Measurements from ENCODE around the gene GPR137B.

The GPR137B gene, protein sequence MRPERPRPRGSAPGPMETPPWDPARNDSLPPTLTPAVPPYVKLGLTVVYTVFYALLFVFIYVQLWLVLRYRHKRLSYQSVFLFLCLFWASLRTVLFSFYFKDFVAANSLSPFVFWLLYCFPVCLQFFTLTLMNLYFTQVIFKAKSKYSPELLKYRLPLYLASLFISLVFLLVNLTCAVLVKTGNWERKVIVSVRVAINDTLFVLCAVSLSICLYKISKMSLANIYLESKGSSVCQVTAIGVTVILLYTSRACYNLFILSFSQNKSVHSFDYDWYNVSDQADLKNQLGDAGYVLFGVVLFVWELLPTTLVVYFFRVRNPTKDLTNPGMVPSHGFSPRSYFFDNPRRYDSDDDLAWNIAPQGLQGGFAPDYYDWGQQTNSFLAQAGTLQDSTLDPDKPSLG
- 5.4 to 16.4 (median 9.6) reads per million in 3 experiments for total RNA-seq

DNA sequence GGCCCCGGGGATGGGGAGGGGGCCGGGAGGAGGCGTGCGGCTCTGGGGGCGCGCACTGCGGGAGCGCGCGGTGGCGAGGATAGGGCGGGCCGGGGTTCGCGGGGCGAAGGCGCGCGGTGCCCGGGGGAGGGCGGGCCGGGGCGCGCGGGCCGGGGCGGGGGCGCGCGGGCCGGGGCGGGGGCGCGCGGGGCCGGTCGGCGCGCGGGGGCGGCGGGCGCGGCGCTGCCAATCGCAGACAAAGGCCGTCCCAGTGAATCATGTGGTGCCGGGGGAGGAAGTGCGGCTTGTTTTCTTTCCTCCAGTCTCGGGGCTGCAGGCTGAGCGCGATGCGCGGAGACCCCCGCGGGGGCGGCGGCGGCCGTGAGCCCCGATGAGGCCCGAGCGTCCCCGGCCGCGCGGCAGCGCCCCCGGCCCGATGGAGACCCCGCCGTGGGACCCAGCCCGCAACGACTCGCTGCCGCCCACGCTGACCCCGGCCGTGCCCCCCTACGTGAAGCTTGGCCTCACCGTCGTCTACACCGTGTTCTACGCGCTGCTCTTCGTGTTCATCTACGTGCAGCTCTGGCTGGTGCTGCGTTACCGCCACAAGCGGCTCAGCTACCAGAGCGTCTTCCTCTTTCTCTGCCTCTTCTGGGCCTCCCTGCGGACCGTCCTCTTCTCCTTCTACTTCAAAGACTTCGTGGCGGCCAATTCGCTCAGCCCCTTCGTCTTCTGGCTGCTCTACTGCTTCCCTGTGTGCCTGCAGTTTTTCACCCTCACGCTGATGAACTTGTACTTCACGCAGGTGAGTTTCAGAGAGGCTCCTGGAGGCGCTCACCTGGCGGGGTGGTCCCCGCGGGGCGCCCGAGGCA, at the start of gene GPR137B:
GPR137B (plus strand) TSS at position 287 of the 851 bp plus-strand sequence; CDS start at position 371, 84 bp downstream.
- DNase-seq, result peak; percentile 44

DNA sequence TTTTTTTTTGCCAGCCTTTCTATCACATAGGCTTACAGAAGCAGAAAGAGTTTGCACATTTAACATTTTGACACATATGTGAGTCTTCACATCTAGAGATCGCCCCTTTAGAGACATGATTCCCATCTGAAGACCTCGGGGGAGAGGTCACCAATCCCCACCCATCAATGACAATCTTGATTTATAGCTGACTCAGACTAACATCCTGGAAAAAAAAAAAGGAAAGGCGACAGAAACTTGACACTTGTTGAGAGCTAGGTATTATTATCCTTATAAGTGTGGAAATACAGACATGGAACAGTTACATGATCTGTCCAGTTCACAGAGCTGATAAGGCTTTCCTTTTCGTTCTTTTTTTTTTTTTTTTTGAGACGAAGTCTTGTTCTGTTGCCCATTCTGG, 49.4 kb upstream of the GPR137B start:
- no peak for DNase-seq

- no peak for DNase-seq
Observed at GRCh38 chr1:236095705-236096520, 46.4 kb upstream of the GPR137B start.

DNA sequence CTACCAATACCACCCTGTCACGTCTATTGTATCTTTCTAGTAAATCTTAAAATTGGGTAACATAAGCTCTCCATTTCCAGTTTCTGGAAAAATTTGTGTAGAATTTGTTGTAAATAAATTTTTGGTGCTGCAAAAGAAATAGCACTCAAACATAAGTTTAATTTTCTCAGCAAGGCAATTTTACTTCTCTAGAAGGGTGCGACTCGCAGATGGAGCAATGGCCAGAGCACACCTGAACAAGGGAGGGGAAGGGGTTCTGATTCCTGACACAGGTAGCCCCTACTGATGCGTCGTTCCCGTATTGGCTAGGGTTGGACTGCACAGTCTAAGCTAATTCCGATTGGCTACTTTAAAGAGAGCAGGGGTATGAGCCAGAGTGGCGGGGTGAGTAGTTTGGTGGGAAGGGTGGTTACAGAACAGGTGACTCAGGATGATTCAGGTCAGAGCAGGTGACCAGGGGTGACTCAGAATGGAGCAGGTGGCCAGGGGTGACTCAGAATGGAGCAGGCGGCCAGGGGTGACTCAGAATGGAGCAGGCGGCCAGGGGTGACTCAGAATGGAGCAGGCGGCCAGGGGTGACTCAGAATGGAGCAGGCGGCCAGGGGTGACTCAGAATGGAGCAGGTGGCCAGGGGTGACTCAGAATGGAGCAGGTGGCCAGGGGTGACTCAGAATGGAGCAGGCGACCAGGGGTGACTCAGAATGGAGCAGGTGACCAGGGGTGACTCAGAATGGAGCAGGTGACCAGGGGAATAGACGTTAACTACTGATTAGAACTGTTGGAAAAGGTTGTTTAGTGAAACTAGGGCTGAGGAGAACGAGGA, 45.5 kb upstream of the GPR137B start:
- DNase-seq, result peak; percentile 28

DNA sequence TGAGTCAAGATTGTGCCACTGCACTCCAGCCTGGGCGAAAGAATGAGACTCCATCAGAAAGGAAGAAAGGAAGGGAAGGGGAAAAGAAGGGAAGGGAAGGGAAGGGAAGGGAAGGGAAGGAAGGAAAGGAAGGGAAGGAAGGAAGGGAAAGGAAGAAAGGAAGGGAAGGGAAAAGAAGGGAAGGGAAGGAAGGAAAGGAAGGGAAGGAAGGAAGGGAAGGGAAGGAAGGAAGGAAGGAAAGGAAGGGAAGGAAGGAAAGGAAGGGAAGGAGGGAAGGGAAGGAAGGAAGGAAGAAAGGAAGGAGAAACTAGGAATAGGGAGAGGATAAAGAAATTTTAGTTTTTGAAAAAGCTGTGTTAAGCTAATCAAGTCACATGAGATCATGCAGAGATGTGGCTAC, 44.1 kb upstream of the GPR137B start:
- no peak for DNase-seq

- DNase-seq, result no peak
Observed at GRCh38 chr1:236099355-236099974, 42.9 kb upstream of the GPR137B start.

- DNase-seq, result no peak
Observed at GRCh38 chr1:236100799-236101198, 41.5 kb upstream of the GPR137B start.

GRCh38 chr1:236101233-236102200, 40.8 kb upstream of the GPR137B start:
- DNase-seq, result no peak

GRCh38 chr1:236102611-236103010, 39.7 kb upstream of the GPR137B start:
- no peak for DNase-seq

GRCh38 chr1:236103059-236103458, 39.3 kb upstream of the GPR137B start:
- no peak for DNase-seq

DNA sequence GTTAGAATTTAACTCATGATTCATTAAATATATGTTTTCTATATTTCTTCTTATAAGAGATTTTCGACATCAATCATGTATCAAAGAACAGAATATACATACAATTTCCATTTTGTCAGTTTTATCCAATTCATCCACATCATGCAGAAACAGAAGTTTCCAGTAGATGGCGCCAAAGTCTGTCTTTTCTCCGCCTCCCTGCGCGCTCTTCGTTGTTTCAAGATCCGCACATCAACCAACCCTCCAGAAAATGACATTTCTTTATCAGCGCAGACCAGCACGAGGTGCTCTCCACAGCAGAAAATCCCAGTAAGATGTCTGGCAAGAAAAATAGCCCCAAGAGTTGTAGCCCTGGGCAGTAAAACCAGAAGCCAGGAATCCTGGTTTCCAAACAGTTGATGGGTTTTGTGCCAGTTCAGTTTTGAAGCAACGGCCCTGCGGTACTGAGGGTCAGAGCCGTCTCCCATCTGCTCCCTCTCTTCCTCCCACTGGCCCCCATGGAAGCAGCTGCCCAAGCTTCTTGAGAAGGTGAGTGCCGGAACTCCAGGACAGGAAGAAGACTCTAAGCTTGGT, 38.6 kb upstream of the GPR137B start:
- DNase-seq, result peak; percentile 50

DNA sequence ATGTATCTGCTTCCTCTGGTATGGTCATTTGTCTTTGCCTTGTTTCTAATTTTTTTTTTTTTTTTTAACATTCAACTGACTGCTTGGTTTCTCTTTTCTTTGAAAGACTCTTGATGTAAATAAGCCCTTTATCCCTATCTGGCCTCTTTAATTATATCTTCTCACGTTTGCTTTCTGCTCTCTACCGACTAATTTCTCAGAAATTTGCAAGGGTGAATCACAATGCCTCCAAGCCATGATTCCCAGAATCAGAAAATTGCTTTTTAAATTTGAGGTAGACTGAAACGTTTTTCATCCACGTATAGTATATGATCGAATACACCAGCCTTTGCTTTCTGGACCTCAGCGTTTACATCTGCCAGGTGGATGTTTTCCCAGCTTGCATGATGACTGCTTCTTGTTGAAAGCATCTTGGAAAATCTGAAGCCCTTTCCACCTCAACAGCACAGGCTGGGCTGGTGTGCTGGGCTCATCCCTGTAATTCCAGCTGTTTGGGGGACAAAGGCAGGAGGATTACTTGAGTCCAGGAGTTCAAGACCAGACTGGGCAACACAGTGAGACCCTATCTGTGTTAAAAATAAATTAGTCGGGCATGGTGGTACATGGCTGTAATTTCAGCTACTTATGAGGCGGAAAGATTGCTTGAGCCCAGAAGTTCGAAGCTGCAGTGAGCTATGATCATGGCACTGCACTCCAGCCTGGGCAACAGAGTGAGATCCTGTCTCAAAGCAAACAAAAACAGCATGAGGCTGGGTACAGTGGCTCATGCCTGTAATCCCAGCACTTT, 35.0 kb upstream of the GPR137B start:
- DNase-seq, result no peak

DNA sequence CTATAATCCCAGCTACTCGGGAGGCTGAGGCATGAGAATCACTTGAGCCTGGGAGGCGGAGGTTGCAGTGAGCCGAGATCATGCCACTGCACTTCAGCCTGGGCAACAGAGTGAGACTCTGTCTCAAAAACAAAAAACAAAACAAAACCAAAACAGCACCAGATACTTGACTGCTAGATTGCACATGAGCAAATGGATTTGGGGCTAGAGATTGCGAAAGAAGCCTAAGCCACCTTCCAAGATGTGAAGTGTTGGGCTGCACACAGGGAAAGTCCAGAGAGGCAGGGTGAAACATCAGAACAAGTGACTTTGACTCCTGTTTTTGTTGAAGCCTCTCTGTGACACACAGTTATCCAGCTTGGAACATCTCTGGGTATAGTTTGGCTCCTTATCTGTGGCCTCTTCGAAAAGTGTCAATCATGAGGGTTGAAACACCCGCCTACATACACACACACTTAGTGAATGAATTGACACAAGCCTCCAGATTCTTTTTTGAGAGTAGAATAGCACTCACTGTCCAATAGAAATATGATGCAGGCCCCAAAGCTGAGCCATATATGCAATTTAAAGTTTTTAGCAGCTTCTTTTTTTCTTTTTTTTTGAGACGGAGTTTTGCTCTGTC, 34.2 kb upstream of the GPR137B start:
- no peak for DNase-seq

- DNase-seq, result no peak
Observed at GRCh38 chr1:236110137-236110536, 32.2 kb upstream of the GPR137B start.

DNA sequence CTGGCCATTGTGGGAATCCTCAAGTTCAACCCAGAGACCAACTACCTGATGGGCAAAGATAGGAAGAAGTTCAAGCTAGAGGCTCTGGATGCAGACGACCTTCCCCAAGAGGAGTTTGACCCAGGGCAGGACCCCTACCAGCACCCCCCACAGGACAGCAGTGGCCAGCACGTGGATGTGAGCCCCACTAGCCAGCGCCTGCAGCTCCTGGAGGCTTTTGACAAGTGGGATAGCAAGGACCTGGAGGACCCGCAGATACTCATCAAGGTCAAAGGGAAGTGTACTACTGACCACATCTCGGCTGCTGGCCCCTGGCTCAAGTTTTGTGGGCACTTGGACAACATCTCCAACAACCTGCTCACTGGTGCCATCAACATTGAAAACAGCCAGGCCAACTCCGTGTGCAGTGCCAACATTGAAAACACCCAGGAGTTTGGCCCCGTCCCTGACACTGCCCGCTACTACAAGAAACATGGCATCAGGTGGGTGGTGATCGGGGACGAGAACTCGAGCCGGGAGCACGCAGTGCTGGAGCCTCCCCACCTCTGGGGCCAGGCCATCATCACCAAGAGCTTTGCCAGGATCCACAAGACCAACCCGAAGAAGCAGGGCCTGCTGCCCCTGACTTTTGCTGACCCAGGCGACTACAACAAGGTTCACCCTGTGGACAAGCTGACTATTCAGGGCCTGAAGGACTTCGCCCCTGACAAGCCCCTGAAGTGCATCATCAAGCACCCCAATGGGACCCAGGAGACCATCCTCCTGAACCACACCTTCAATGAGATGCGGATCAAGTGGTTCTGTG, 30.6 kb upstream of the GPR137B start:
- DNase-seq, result no peak

- no peak for DNase-seq
Observed at GRCh38 chr1:236112332-236112627, 30.1 kb upstream of the GPR137B start.

- DNase-seq, result no peak
Observed at GRCh38 chr1:236113324-236114032, 28.9 kb upstream of the GPR137B start.
